ENCODE measurements around the gene SMPD3. TPM values are rescaled to one million over a fixed set of nuclear protein-coding genes. Genes with fewer than 3 reads are reported as not detected.
A peak's percentile ranks its signal among the peaks of the same experiment; 100 is the strongest.

Gene SMPD3
- total RNA-seq, 1 experiment from 2014 or later: 2.4 TPM

DNA sequence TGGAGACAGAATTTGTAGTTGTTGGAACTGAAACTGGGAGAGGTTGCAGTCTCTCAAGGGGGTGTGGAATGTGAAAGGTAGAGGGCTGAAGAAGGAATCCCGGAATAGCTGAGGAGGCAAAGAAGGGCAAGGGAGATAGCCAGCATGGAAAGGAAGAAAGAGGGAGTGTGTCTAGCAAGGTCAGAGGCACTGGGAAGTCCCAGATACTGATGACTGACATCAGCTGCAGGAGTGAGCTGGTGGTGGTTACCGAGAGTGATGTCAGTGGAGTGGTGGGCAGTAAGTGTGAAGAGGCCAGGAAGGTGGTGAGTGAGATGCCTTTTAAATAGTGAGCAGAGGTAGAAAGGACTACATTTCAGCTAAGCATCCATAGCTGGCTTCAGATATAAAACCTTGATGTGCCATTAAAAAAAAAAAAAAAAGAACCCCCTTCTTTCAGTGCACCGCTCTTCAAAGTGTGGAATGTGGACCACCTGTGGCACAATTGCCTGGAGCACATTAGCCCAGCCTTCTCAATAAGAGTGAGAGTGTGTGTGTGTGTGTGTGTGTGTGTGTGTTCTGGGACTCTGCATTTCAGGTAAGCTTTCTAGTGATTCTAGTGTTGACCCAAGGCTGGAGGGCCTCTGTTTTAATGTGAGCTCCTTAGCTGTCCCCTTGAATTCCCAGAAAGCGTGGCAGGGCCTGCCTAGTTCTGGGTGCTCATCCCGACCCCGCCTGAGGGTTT lies 129.0 kb downstream of the SMPD3 start:
- Mint-ChIP-seq H3K4me1 (ENCODE audit: low read depth, unreplicated experiment) (peaks cover 33% of the 10 kb centered on the region), H3K9me3 (ENCODE audit: unreplicated experiment) (no peaks in the 10 kb centered on the region), H3K27me3 (ENCODE audit: insufficient read depth, unreplicated experiment) (no peaks in the 10 kb centered on the region), H3K4me3 (ENCODE audit: unreplicated experiment) (no peak overlapping the region), H3K36me3 (ENCODE audit: insufficient read depth, unreplicated experiment) (peaks cover 97% of the 10 kb centered on the region), H3K27ac (ENCODE audit: unreplicated experiment) (peak overlapping the region; percentile 48)
- no TSS peak for BruUV-seq (replicated peaks)
- DNase-seq: no peak
- Histone ChIP-seq H3K4me3 (ENCODE audit: low read depth, low read length) (no peak overlapping the region), H3K27me3 (replicated peaks; ENCODE audit: control insufficient read depth, insufficient read depth, low read length) (no peaks in the 10 kb centered on the region), H3K36me3 (ENCODE audit: control insufficient read depth, insufficient read depth, low read length) (peaks cover 4% of the 10 kb centered on the region), H3K4me1 (peaks cover 7% of the 10 kb centered on the region; the same call in 1 of the 2 replicates), H3K9me3 (no peaks in the 10 kb centered on the region)
- POLR2A ChIA-PET: interaction anchor here (0.6 kb wide), 1 partner anchor 8 kb away, joined by 4 read pairs; no protein-coding TSS in a partner anchor
- TF ChIP-seq, protein P1, sequence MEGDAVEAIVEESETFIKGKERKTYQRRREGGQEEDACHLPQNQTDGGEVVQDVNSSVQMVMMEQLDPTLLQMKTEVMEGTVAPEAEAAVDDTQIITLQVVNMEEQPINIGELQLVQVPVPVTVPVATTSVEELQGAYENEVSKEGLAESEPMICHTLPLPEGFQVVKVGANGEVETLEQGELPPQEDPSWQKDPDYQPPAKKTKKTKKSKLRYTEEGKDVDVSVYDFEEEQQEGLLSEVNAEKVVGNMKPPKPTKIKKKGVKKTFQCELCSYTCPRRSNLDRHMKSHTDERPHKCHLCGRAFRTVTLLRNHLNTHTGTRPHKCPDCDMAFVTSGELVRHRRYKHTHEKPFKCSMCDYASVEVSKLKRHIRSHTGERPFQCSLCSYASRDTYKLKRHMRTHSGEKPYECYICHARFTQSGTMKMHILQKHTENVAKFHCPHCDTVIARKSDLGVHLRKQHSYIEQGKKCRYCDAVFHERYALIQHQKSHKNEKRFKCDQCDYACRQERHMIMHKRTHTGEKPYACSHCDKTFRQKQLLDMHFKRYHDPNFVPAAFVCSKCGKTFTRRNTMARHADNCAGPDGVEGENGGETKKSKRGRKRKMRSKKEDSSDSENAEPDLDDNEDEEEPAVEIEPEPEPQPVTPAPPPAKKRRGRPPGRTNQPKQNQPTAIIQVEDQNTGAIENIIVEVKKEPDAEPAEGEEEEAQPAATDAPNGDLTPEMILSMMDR (IDR thresholded peaks at IDR 0.05; ENCODE audit: insufficient read depth in 1 of 2, low read depth in 1 of 2, low read length in 1 of 2, severe bottlenecking in 1 of 2, unreplicated experiment in 1 of 2): no peak
- CTCF ChIA-PET: interaction anchor here (0.6 kb wide), 1 partner anchor 225 kb away, joined by 3 read pairs; no protein-coding TSS in a partner anchor
- intact Hi-C loops (cut with micrococcal nuclease; ENCODE audit: unreplicated experiment): no loop called here

DNA sequence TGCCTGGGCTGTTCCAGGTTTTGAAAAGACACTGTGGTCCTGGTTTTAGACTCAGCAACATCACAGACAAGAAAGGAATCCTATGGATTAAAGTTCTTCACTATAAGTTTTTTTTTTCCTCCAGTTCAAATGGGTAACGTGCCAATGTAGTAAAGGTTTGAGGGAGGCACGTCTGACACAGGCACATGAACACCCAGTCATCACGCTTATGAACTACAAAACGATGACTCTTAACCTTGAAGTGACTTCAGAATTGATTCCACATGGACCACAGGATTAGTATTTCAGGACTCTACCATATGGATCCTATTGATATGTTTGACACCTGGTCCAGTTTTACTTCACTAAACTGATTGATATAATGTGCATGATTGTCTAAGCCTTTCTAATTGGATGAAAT lies 135.2 kb downstream of the SMPD3 start:
- ChIA-PET CTCF (no interaction called here), POLR2A (no interaction called here)
- BruUV-seq (replicated peaks): no TSS peak
- Histone ChIP-seq H3K4me3 (ENCODE audit: low read depth, low read length) (no peak overlapping the region), H3K36me3 (ENCODE audit: control insufficient read depth, insufficient read depth, low read length) (peaks cover 5% of the 10 kb centered on the region), H3K4me1 (peaks cover 35% of the 10 kb centered on the region), H3K27me3 (replicated peaks; ENCODE audit: control insufficient read depth, insufficient read depth, low read length) (no peaks in the 10 kb centered on the region), H3K9me3 (no peaks in the 10 kb centered on the region)
- H3K4me3 Mint-ChIP-seq (ENCODE audit: unreplicated experiment): peak overlapping the region; percentile 77
- DNase-seq: no peak
- peaks cover 39% of the 10 kb centered on the region for H3K4me1 Mint-ChIP-seq (ENCODE audit: low read depth, unreplicated experiment)
- H3K27ac Mint-ChIP-seq (ENCODE audit: unreplicated experiment): peak overlapping the region; percentile 62
- H3K36me3 Mint-ChIP-seq (ENCODE audit: insufficient read depth, unreplicated experiment): peaks cover 88% of the 10 kb centered on the region
- no peaks in the 10 kb centered on the region for H3K27me3 Mint-ChIP-seq (ENCODE audit: insufficient read depth, unreplicated experiment)
- no peaks in the 10 kb centered on the region for H3K9me3 Mint-ChIP-seq (ENCODE audit: unreplicated experiment)
- TF ChIP-seq, protein P1 (IDR thresholded peaks at IDR 0.05; ENCODE audit: insufficient read depth in 1 of 2, low read depth in 1 of 2, low read length in 1 of 2, severe bottlenecking in 1 of 2, unreplicated experiment in 1 of 2): no peak
- intact Hi-C loops (cut with micrococcal nuclease; ENCODE audit: unreplicated experiment): loop anchor here (5.0 kb wide), 1 partner anchor 46 kb away; no protein-coding TSS in a partner anchor

DNA sequence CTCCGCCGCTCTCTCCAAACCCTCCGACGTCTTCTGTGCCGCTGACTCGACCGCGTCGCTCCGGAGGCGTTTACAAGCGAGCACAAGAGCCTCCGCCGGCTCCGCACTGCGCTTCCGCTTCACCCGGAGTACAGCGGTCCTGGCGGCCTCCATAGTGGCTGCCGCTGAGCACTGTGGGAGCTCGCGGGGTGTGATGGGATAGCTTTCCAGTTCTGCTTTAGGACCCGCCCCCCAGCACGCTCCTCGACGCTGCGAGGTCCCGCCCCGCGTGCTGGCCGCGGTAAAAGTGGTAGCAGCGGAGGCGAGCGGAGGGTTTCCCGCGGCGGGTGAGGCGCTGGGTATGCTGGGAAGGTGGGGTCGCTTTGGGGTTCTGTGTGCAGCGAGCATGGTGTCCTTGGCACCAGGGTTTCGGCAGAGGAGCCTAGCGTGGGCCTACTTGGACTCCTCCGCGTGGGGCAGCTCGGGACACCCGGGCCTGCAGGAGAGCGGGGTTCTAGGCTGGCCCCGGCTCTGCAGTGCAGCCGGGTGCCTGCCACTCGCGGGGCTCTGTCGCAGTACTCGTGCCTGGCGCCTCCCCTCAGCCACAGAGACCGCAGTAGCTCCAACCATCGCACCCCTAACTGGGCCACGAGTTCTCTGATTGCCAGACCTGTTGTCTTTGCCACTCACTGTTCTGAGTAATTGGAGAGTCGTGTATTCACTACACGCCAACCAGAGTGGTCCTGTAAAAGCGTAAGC lies 137.4 kb downstream of the SMPD3 start, which contains the start of the genes PRMT7 and SLC7A6OS:
Gene PRMT7 (plus strand): TSS at position 246 of the 738 bp plus-strand sequence. CDS start 4,961 bp downstream, outside the sequence.
Gene SLC7A6OS (minus strand): TSS at position 173 of the 738 bp plus-strand sequence. CDS start 20 bp downstream, at position 153.
- intact Hi-C loops (cut with micrococcal nuclease; ENCODE audit: unreplicated experiment): loop anchor here (1.0 to 5.0 kb wide), 2 partner anchors 17 to 44 kb away; no protein-coding TSS in a partner anchor
- Mint-ChIP-seq H3K27me3 (ENCODE audit: insufficient read depth, unreplicated experiment) (no peaks in the 10 kb centered on the region), H3K4me1 (ENCODE audit: low read depth, unreplicated experiment) (peaks cover 39% of the 10 kb centered on the region), H3K27ac (ENCODE audit: unreplicated experiment) (peak within 1 kb of the TSS; percentile 89), H3K9me3 (ENCODE audit: unreplicated experiment) (no peaks in the 10 kb centered on the region), H3K4me3 (ENCODE audit: unreplicated experiment) (peak within 1 kb of the TSS; percentile 77), H3K36me3 (ENCODE audit: insufficient read depth, unreplicated experiment) (peaks cover 84% of the 10 kb centered on the region)
- H3K27me3 ChIP-seq (replicated peaks; ENCODE audit: control insufficient read depth, insufficient read depth, low read length): no peaks in the 10 kb centered on the region
- ChIA-PET CTCF (interaction anchor here (0.5 to 2.2 kb wide), 14 partner anchors 17 to 429 kb away, joined by 3 to 22 read pairs (median 4); partner anchors contain the start of genes PLA2G15 and SLC7A6), POLR2A (interaction anchor here (0.5 to 1.7 kb wide), 22 partner anchors 10 to 288 kb away, joined by 3 to 56 read pairs (median 4); partner anchors contain the start of genes DDX28, DUS2, ESRP2 and PLA2G15)
- TF ChIP-seq, protein P1 (IDR thresholded peaks at IDR 0.05; ENCODE audit: insufficient read depth in 1 of 2, low read depth in 1 of 2, low read length in 1 of 2, severe bottlenecking in 1 of 2, unreplicated experiment in 1 of 2): peak in 1 of 2 experiments; percentile 52
- DNase-seq: peak; percentile 93 to 95
- TSS peak; percentile 64 for BruUV-seq (replicated peaks)
- peaks cover 2% of the 10 kb centered on the region for H3K36me3 ChIP-seq (ENCODE audit: control insufficient read depth, insufficient read depth, low read length)
- peaks cover 35% of the 10 kb centered on the region for H3K4me1 ChIP-seq
- no peaks in the 10 kb centered on the region for H3K9me3 ChIP-seq
- H3K4me3 ChIP-seq (ENCODE audit: low read depth, low read length): peak within 1 kb of the TSS; percentile 65

All from Caco-2 (cell line).